H1 (cell line): Measurements from ENCODE around the gene FAM228B. TPM values are rescaled to one million over a fixed set of nuclear protein-coding genes. Genes with fewer than 3 reads are reported as not detected.

Source experiments
- CREB1 ChIP-seq: IDR thresholded peaks from 2 replicates; pipeline ENCODE4 v1.6.1; 2012; ENCODE audit warnings: inconsistent platforms
- HDAC2 ChIP-seq, 2 experiments: fragments of 300-600 bp in 1 of 2; sonication (generic) in 1 of 2; IDR thresholded peaks; 2 replicates each; pipeline ENCODE4 v1.6.1; 2011 to 2012; ENCODE audit warnings: low read depth in 2 of 2, low read length in 2 of 2, mild to moderate bottlenecking in 2 of 2, moderate library complexity in 2 of 2, borderline replicate concordance in 1 of 2, inconsistent platforms in 1 of 2
- POLR2A ChIP-seq, 2 experiments: IDR thresholded peaks; 1 replicate in 1 of 2; 2 replicates in 1 of 2; pipeline ENCODE4 v1.6.1; 2011; ENCODE audit warnings: low read depth in 2 of 2, low read length in 2 of 2, mild to moderate bottlenecking in 2 of 2; ENCODE audit errors: control extremely low read depth in 1 of 2
- SP1 ChIP-seq: IDR thresholded peaks from 2 replicates; pipeline ENCODE4 v1.6.1; 2011; ENCODE audit warnings: low read depth, low read length
- TAF1 ChIP-seq: IDR thresholded peaks from 2 replicates; pipeline ENCODE4 v1.6.1; 2011; ENCODE audit warnings: mild to moderate bottlenecking, low read depth, low read length
- YY1 ChIP-seq: IDR thresholded peaks from 2 replicates; pipeline ENCODE4 v1.6.1; 2011; ENCODE audit warnings: low read depth, mild to moderate bottlenecking, low read length
- polyA plus RNA-seq, 7 experiments: library from polyadenylated mRNA; depleted of rRNA in 3 of 7; stranded (reverse) in 5 of 7; unstranded in 2 of 7; fragments of >200 nt in 5 of 7; fragments of 200-250 nt in 2 of 7; gene quantifications; 1 replicate in 5 of 7; 2 replicates in 1 of 7; 4 replicates in 1 of 7; pipeline versions ENCODE4 v1.2.1 to v1.2.3, GENCODE V29; 2011 to 2013; ENCODE audit warnings: missing spikeins in 2 of 7, mixed read lengths in 2 of 7
- total RNA-seq: library from RNA; stranded (reverse); fragmentation: NEBNext Ultra II Directional; extraction: Animal tissue kit (Norgen Biotek cat#: 25700); gene quantifications from 2 replicates; pipeline ENCODE4 v1.2.1, GENCODE V29; 2021
- TF ChIP-seq, protein P1 (sequence below): IDR thresholded peaks from 2 replicates; pipeline ENCODE4 v1.6.1; 2012; ENCODE audit warnings: inconsistent platforms

FAM228B gene
- total and polyA plus RNA-seq, 2 of the 8 experiments (the other 6 are each of a cell fraction or from before 2014, with no cell fraction given), result 1.4 to 3.2 TPM

DNA sequence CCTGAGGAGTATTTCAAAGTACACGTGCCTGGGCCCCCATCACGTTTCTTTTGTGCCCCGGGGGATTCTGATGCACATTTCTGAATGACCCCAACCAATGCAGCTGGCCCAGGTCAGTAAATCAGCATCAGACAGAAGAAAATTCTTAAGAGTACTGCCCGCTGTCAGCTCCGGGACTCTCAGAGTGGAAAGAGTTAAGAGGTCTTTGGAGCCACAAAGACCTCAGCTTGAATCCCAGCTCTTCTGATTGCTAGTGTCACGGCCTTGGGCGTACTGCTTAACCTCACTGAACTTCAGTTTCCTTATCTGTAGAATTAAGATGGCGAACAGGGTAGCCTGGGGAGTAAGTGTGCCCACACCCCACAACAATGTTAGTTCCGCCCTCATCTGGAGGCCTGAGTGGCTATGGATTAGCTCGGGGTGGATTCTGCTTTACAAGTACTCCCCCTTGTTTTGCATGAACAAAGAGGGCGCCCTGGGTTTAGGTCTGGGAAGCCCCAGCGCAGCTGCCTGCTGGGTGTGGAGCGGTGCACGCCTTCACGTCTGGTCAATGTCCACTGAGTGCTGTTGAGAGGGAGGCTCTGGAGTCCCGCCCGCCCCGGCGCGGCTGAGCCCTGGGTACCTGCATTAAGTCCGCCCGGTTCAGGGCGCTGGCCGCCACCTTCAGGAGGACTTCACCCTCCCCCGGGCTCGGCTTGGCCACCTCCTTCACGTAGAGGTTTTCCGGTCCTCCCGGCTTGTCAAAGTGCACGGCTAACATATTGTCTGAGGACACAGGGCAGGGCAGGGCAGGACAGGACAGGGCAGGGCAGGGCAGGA is 39.5 kb upstream of the FAM228B start (continued):
- TF ChIP-seq, protein P1, sequence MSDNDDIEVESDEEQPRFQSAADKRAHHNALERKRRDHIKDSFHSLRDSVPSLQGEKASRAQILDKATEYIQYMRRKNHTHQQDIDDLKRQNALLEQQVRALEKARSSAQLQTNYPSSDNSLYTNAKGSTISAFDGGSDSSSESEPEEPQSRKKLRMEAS, result peak; percentile 34
- TF ChIP-seq YY1, result peak; percentile 84
- peak; percentile 75 for TF ChIP-seq TAF1
- TF ChIP-seq POLR2A (IDR thresholded peaks at IDR 0.05; ENCODE audit: control extremely low read depth in 1 of 2, low read depth in 2 of 2, low read length in 2 of 2), result peak in 1 of 2 experiments; percentile 44
- peak; percentile 22; the same call in 1 of the 2 replicates for TF ChIP-seq SP1
- peak in 1 of 2 experiments; percentile 63; a peak in 1 of 4 replicates for TF ChIP-seq HDAC2 (IDR thresholded peaks at IDR 0.05; ENCODE audit: borderline replicate concordance in 1 of 2, low read depth in 2 of 2, low read length in 2 of 2)
- 0 out of 2 replicates have a peak, but pooled peaks have one; percentile 26 for TF ChIP-seq CREB1
